Mucosa of gallbladder (tissue), 1 donor: ENCODE results near the gene PPIL3. TPM values are rescaled to one million over a fixed set of nuclear protein-coding genes. Genes with fewer than 3 reads are reported as not detected.
A peak's percentile ranks its signal among the peaks of the same experiment; 100 is the strongest.
"Not testable (repeated sequence)": the region's sequence is repeated elsewhere in the genome, so short reads cannot be mapped to it uniquely, and the experiment has no call there.

ENCODE experiments used
- DNase-seq: peaks from one replicate; pipeline ENCODE4 v3.0.0-alpha.2; 2020; ENCODE audit warnings: low spot score
- total RNA-seq: library from RNA; stranded (reverse); gene quantifications from one replicate; pipeline ENCODE4 v1.2.1, GENCODE V29; 2021
- donor health status: DM: no; HTN: no; CAD: no.

Gene PPIL3
- 38.4 TPM for total RNA-seq

- DNase-seq, result peak; percentile 97
These were observed at the start of gene PPIL3, which contains the start of gene NIF3L1 for GRCh38 chr2:200888704-200889625. PPIL3 (minus strand) TSS chr2:200889077; CDS start chr2:200887615, 1,462 bp downstream. NIF3L1 (plus strand) TSS chr2:200889371; CDS start chr2:200891944, 2,573 bp downstream.

GRCh38 chr2:200930947-200931626, 42.2 kb upstream of the PPIL3 start:
- DNase-seq, result no peak

- DNase-seq, result no peak
These were observed 40.7 kb upstream of the PPIL3 start for GRCh38 chr2:200929334-200930249.

GRCh38 chr2:200922439-200922838, 33.6 kb upstream of the PPIL3 start:
- DNase-seq, result no peak

GRCh38 chr2:200913654-200914053, 24.8 kb upstream of the PPIL3 start:
- DNase-seq, result no peak

- DNase-seq, result no peak
These were observed 21.1 kb upstream of the PPIL3 start for GRCh38 chr2:200909958-200910357.

- peak; percentile 76 for DNase-seq
These were observed 16.9 kb upstream of the PPIL3 start for GRCh38 chr2:200905618-200906296.

- DNase-seq, result peak; percentile 78
These were observed 12.7 kb upstream of the PPIL3 start for GRCh38 chr2:200901459-200902072.

- no peak for DNase-seq
These were observed 10.6 kb upstream of the PPIL3 start for GRCh38 chr2:200899482-200899881.

GRCh38 chr2:200881715-200882249, 7.1 kb downstream of the PPIL3 start:
- not testable (repeated sequence) for DNase-seq

- no peak for DNase-seq
These were observed 10.5 kb downstream of the PPIL3 start for GRCh38 chr2:200878289-200878880.

- DNase-seq, result no peak
These were observed 11.4 kb downstream of the PPIL3 start for GRCh38 chr2:200877443-200877842.

- no peak for DNase-seq
These were observed 15.3 kb downstream of the PPIL3 start for GRCh38 chr2:200873560-200873959.

- DNase-seq, result no peak
These were observed 17.7 kb downstream of the PPIL3 start for GRCh38 chr2:200871151-200871550.

- DNase-seq, result no peak
These were observed 19.9 kb downstream of the PPIL3 start for GRCh38 chr2:200869014-200869413.

- DNase-seq, result peak; percentile 96
These were observed 24.5 kb downstream of the PPIL3 start, which contains the start of gene CLK1 for GRCh38 chr2:200864176-200865034. CLK1 (minus strand) TSS chr2:200864658; CDS start chr2:200861862, 2,796 bp downstream.

GRCh38 chr2:200863782-200864175, 25.1 kb downstream of the PPIL3 start:
- peak; percentile 14 for DNase-seq

- DNase-seq, result peak; percentile 31
These were observed 26.3 kb downstream of the PPIL3 start for GRCh38 chr2:200862532-200863000.
